T1000 (cell line): Measurements from ENCODE around the gene TNNI3K.

Experiments
- DNase-seq: peaks from one replicate; lab custom pipeline; 2025; ENCODE audit warnings: mixed read lengths; lab: John Stamatoyannopoulos, UW

TNNI3K gene

DNA sequence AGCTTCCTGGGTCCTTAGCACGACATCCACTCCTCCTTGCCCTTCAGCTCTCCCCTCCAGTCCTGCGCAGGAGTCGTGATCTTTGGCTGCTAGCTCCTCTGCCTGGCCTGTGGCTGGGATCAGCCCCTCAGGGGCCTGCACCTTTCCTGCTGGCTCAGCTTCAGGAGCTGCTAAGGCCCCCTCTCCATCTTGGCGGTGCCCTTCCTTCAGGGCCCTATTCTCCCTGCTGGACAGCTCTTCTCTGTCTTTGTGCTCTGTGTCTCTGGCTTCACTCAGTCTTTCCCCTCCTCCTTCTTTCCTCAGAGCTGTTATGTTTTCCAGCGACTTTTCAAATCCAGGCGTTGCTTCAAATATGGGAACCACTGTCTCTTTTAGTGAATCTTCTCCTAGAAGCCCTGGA, 336.7 kb downstream of the TNNI3K start:
- DNase-seq = no peak

DNA sequence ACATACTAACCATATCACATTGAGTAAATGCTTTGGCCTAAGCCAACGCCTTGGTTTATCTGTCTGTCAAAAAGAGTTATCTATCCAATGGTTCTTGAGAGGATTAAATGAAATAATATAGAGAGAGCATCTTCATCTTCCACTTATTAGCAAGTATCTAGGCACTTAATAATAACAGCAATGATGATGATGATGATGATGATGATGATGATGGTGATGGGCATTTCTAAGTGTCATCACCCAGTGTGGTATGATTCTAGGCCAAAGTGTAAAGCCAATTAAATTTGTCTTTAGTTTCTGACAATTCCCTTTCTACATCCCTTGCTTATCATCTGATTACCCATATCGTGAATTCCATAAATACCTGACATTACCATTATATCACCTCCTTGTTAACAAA, 342.9 kb downstream of the TNNI3K start:
- no peak for DNase-seq

GRCh38 chr1:74579425-74579824, 344.2 kb downstream of the TNNI3K start:
- no peak for DNase-seq

- no peak for DNase-seq
Observed at GRCh38 chr1:74583397-74583796, 348.2 kb downstream of the TNNI3K start.

GRCh38 chr1:74584185-74584584, 349.0 kb downstream of the TNNI3K start:
- DNase-seq = no peak

- no peak for DNase-seq
Observed at GRCh38 chr1:74586253-74586897, 351.2 kb downstream of the TNNI3K start.

- no peak for DNase-seq
Observed at GRCh38 chr1:74587888-74588287, 352.7 kb downstream of the TNNI3K start.

GRCh38 chr1:74590288-74590687, 355.1 kb downstream of the TNNI3K start:
- DNase-seq = no peak

GRCh38 chr1:74591949-74592348, 356.8 kb downstream of the TNNI3K start:
- no peak for DNase-seq

DNA sequence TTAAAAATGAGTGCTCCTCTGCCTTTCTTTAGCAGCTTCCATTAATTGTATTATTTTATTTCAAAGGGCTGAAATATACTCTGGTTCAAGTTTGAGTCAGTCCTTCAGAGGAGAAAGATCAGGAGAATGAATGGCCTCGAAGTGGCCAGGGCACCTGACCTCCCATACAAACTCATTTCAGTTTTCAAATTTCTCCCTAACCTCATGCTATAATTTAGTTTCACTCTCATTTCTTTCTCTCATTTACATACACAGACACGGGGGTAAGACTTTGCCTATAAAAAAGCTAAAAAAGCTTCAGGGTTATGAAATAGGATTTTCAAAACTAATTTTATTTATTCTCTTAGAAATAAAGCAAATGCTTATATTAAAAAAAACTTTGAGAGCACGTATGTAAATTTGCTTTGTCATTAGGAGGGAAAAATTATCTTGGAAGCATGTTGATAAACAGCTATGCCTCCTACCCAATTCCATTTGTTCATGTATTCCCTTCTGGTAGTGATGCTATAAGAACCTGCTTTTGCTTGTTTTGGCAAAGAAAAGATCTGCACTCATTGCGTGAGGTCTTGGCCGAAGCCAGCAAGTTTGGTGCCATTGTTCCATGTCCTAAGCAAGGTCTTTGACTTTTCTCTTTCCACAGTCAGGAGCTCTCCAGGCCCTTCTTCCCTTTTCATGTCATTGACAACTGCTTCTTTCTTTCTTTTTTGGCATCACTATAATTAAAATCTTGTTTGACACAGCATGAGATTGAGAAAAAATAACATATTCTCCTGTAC, 357.6 kb downstream of the TNNI3K start:
- DNase-seq = no peak
